Hepatocyte (in vitro differentiated cells): ENCODE data around the gene C1QBP.

Source experiments
- EZH2 ChIP-seq: fragments of 200-600 bp; sonication (generic); IDR thresholded peaks from 2 replicates; pipeline ENCODE4 v1.6.1; 2016; ENCODE audit warnings: antibody characterized with exemption, mild to moderate bottlenecking, borderline replicate concordance
- TF ChIP-seq, protein P1 (sequence below): fragments of 200-600 bp; sonication (generic); IDR thresholded peaks from 2 replicates; pipeline ENCODE4 v1.5.1; 2016; ENCODE audit warnings: antibody characterized with exemption, mild to moderate bottlenecking; ENCODE audit not compliant: poor library complexity

DNA sequence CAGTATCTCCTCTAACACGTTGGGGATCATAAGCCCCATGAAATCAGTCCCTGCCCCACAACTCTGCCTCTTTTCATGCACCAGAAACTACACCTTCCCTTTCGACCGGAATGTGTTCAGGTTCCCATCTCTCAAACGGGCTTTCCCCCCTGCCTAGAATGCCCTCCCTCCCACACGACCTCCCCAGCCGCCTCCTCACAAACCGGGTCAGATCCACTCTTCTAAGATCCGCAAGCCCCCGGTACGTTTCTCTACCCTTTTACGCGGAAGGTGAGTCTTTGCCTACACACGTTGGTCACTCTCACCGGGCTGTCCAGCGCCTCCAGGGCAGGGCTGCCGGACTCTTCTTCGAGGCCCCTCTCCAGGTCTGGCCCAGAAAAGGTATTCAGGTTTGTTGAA, 29.1 kb upstream of the C1QBP start:
- TF ChIP-seq, protein P1, sequence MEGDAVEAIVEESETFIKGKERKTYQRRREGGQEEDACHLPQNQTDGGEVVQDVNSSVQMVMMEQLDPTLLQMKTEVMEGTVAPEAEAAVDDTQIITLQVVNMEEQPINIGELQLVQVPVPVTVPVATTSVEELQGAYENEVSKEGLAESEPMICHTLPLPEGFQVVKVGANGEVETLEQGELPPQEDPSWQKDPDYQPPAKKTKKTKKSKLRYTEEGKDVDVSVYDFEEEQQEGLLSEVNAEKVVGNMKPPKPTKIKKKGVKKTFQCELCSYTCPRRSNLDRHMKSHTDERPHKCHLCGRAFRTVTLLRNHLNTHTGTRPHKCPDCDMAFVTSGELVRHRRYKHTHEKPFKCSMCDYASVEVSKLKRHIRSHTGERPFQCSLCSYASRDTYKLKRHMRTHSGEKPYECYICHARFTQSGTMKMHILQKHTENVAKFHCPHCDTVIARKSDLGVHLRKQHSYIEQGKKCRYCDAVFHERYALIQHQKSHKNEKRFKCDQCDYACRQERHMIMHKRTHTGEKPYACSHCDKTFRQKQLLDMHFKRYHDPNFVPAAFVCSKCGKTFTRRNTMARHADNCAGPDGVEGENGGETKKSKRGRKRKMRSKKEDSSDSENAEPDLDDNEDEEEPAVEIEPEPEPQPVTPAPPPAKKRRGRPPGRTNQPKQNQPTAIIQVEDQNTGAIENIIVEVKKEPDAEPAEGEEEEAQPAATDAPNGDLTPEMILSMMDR, result no peak
- TF ChIP-seq EZH2, result no peak
